ENCODE measurements around the gene SECISBP2L.

DNA sequence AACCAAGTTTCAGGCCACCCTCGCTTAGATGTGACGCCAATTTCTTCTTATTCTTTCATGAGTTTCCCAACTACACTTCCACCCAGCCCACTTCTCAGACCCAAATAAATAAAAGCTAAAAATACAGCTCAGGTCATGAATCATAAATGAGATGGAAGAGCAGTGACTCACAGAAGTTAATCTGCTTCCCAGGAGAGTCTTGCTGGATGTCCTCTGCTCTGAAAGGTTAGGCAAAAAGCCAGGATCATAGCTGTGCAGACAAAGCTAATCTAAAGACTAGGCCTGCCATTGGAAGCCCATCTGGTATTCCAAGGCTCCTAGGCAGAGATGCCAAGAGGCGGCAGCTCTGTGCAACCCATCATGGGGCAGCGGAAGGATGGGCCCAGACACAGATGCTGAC, 106.6 kb downstream of the SECISBP2L start:
- no peak for TF ChIP-seq EP300 (IDR thresholded peaks at IDR 0.05; ENCODE audit: borderline replicate concordance in 1 of 2, control insufficient read depth in 1 of 2, low read depth in 2 of 2, low read length in 2 of 2)
- TF ChIP-seq POLR2A (IDR thresholded peaks at IDR 0.05; ENCODE audit: low read depth, low read length): no peak
- TF ChIP-seq CBX3 (IDR thresholded peaks at IDR 0.05; ENCODE audit: borderline replicate concordance, low read depth): no peak
- TF ChIP-seq JUND (IDR thresholded peaks at IDR 0.05; ENCODE audit: low read depth, low read length): no peak
- no peak for TF ChIP-seq SIN3A (IDR thresholded peaks at IDR 0.05; ENCODE audit: low read depth, low read length)
- no peak for TF ChIP-seq RAD21 (IDR thresholded peaks at IDR 0.05; ENCODE audit: insufficient read depth, low read depth, low read length)
- TF ChIP-seq NBN (IDR thresholded peaks at IDR 0.05): no peak
- TF ChIP-seq POLR2AphosphoS5 (IDR thresholded peaks at IDR 0.05; ENCODE audit: low read length): no peak
- TF ChIP-seq, protein P1, sequence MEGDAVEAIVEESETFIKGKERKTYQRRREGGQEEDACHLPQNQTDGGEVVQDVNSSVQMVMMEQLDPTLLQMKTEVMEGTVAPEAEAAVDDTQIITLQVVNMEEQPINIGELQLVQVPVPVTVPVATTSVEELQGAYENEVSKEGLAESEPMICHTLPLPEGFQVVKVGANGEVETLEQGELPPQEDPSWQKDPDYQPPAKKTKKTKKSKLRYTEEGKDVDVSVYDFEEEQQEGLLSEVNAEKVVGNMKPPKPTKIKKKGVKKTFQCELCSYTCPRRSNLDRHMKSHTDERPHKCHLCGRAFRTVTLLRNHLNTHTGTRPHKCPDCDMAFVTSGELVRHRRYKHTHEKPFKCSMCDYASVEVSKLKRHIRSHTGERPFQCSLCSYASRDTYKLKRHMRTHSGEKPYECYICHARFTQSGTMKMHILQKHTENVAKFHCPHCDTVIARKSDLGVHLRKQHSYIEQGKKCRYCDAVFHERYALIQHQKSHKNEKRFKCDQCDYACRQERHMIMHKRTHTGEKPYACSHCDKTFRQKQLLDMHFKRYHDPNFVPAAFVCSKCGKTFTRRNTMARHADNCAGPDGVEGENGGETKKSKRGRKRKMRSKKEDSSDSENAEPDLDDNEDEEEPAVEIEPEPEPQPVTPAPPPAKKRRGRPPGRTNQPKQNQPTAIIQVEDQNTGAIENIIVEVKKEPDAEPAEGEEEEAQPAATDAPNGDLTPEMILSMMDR (IDR thresholded peaks at IDR 0.05 in 2 of 3, conservative IDR thresholded peaks at IDR 0.05 in 1 of 3; ENCODE audit: control insufficient read depth in 2 of 3, extremely low read depth in 1 of 3, insufficient read depth in 1 of 3, low read depth in 3 of 3, low read length in 3 of 3): no peak
- no peak for TF ChIP-seq SRF (IDR thresholded peaks at IDR 0.05; ENCODE audit: low read depth in 2 of 2, low read length in 2 of 2)
- no peak for TF ChIP-seq DPF2 (IDR thresholded peaks at IDR 0.05)
- TF ChIP-seq, protein P2, sequence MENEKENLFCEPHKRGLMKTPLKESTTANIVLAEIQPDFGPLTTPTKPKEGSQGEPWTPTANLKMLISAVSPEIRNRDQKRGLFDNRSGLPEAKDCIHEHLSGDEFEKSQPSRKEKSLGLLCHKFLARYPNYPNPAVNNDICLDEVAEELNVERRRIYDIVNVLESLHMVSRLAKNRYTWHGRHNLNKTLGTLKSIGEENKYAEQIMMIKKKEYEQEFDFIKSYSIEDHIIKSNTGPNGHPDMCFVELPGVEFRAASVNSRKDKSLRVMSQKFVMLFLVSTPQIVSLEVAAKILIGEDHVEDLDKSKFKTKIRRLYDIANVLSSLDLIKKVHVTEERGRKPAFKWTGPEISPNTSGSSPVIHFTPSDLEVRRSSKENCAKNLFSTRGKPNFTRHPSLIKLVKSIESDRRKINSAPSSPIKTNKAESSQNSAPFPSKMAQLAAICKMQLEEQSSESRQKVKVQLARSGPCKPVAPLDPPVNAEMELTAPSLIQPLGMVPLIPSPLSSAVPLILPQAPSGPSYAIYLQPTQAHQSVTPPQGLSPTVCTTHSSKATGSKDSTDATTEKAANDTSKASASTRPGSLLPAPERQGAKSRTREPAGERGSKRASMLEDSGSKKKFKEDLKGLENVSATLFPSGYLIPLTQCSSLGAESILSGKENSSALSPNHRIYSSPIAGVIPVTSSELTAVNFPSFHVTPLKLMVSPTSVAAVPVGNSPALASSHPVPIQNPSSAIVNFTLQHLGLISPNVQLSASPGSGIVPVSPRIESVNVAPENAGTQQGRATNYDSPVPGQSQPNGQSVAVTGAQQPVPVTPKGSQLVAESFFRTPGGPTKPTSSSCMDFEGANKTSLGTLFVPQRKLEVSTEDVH (IDR thresholded peaks at IDR 0.05; ENCODE audit: low read depth, partially characterized antibody): no peak
- TF ChIP-seq CEBPB (IDR thresholded peaks at IDR 0.05; ENCODE audit: borderline replicate concordance in 1 of 2, low read depth in 2 of 2, low read length in 2 of 2): no peak
- TF ChIP-seq STAT3 (IDR thresholded peaks at IDR 0.05; ENCODE audit: low read depth, low read length): no peak

All from GM12878 (cell line).